A549 (cell line): ENCODE data around the gene GP1BA. TPM values are rescaled to one million over a fixed set of nuclear protein-coding genes. Genes with fewer than 3 reads are reported as not detected.
A peak's percentile ranks its signal among the peaks of the same experiment; 100 is the strongest.
"Not testable (repeated sequence)": the region's sequence is repeated elsewhere in the genome, so short reads cannot be mapped to it uniquely, and the experiment has no call there.

Source experiments
- ATAC-seq, 2 experiments: fragments of 200-7000 bp in 1 of 2; fragments of >200 bp in 1 of 2; cut with Nextera tagmentation in 1 of 2; cut with Tn5 transposase in 1 of 2; 3 replicates each; pipeline versions ENCODE4 v1.8.0 to v1.9.1; 2018 to 2020; ENCODE audit warnings: mild to moderate bottlenecking in 1 of 2, moderate library complexity in 1 of 2
- CTCF ChIA-PET: fragments of 300-600 bp; sonication (Branson Sonifier 250); formaldehyde crosslinking; extraction: SDS; loops from one replicate; lab custom pipeline; 2021; ENCODE audit warnings: antibody characterized with exemption, inconsistent platforms; lab: Yijun Ruan, JAX
- POLR2A ChIA-PET: fragments of 350-600 bp; formaldehyde crosslinking; extraction: SDS; loops from one replicate; lab custom pipeline; 2021; ENCODE audit warnings: antibody characterized with exemption, inconsistent platforms; lab: Yijun Ruan, JAX
- DNase-seq, 2 experiments: peaks; one replicate each; pipeline versions ENCODE4 v3.0.0 to v3.0.0-alpha.2; 2011 to 2016; ENCODE audit warnings: low read depth in 1 of 2, low spot score in 1 of 2
- FAIRE-seq: peaks from 2 replicates; lab custom pipeline; 2011; peaks lifted over from hg19 to GRCh38; lab: Jason Lieb, UNC
- H3K27ac ChIP-seq, 2 experiments: fragments of >200 bp; sonication (Bioruptor Twin); formaldehyde crosslinking; 3 replicates each; pipeline ENCODE4 v1.5.1; 2016 to 2017
- H3K4me1 ChIP-seq: fragments of >200 bp; sonication (Bioruptor Twin); formaldehyde crosslinking; 3 replicates; pipeline ENCODE4 v1.6.1; 2016
- H3K4me2 ChIP-seq: fragments of >200 bp; sonication (Bioruptor Twin); formaldehyde crosslinking; 3 replicates; pipeline ENCODE4 v1.6.1; 2016
- H3K4me3 ChIP-seq: fragments of >200 bp; sonication (Bioruptor Twin); formaldehyde crosslinking; 3 replicates; pipeline ENCODE4 v1.5.1; 2016
- H3K9me3 ChIP-seq: fragments of >200 bp; sonication (Bioruptor Twin); formaldehyde crosslinking; 3 replicates; pipeline ENCODE4 v1.6.1; 2016
- ATOH8 ChIP-seq: fragments of 250-450 bp; sonication (Bioruptor Pico); IDR thresholded peaks from 2 replicates; pipeline ENCODE4 v1.5.0; 2020; ENCODE audit warnings: low read depth, mild to moderate bottlenecking, moderate library complexity
- CHD4 ChIP-seq: fragments of 200-600 bp; sonication (generic); IDR thresholded peaks from 2 replicates; pipeline ENCODE4 v1.6.1; 2016; ENCODE audit warnings: antibody characterized with exemption, mild to moderate bottlenecking, borderline replicate concordance
- E2F6 ChIP-seq: IDR thresholded peaks from 2 replicates; pipeline ENCODE4 v1.6.1; 2012; ENCODE audit warnings: low read depth, borderline replicate concordance
- EHF ChIP-seq: fragments of 250-450 bp; sonication (Bioruptor Pico); IDR thresholded peaks from 2 replicates; pipeline ENCODE4 v1.5.0; 2020; ENCODE audit warnings: mild to moderate bottlenecking
- EHMT2 ChIP-seq: fragments of 200-600 bp; sonication (generic); IDR thresholded peaks from 2 replicates; pipeline ENCODE4 v1.6.1; 2016; ENCODE audit warnings: antibody characterized with exemption, low read depth, mild to moderate bottlenecking, moderate library complexity
- EP300 ChIP-seq, 2 experiments: fragments of >200 bp; sonication (Bioruptor Twin); formaldehyde crosslinking; IDR thresholded peaks; 2 replicates in 1 of 2; 3 replicates in 1 of 2; pipeline ENCODE4 v1.6.1; 2016 to 2017
- ESRRA ChIP-seq: fragments of 150-350 bp; IDR thresholded peaks from 2 replicates; pipeline ENCODE4 v1.6.1; 2014; ENCODE audit warnings: mild to moderate bottlenecking, low read length, borderline replicate concordance
- GATA3 ChIP-seq: IDR thresholded peaks from 2 replicates; pipeline ENCODE4 v1.6.1; 2012; ENCODE audit warnings: borderline replicate concordance
- HES2 ChIP-seq: fragments of >200 bp; sonication (Bioruptor Twin); formaldehyde crosslinking; IDR thresholded peaks from 2 replicates; pipeline ENCODE4 v1.6.1; 2016
- HOXA7 ChIP-seq: fragments of 250-450 bp; sonication (Bioruptor Pico); IDR thresholded peaks from 2 replicates; pipeline ENCODE4 v1.5.0; 2020; ENCODE audit warnings: mild to moderate bottlenecking, moderate library complexity
- HOXB13 ChIP-seq: fragments of 250-450 bp; sonication (Bioruptor Pico); IDR thresholded peaks from 2 replicates; pipeline ENCODE4 v1.5.0; 2020; ENCODE audit warnings: low read depth, mild to moderate bottlenecking, moderate library complexity
- JUN ChIP-seq, 2 experiments: fragments of >200 bp; sonication (Bioruptor Twin); formaldehyde crosslinking; IDR thresholded peaks; 2 replicates in 1 of 2; 3 replicates in 1 of 2; pipeline ENCODE4 v1.6.1; 2016 to 2017
- JUNB ChIP-seq: fragments of >200 bp; sonication (Bioruptor Twin); formaldehyde crosslinking; IDR thresholded peaks from 2 replicates; pipeline ENCODE4 v1.6.1; 2016
- MAFK ChIP-seq: fragments of 450-650 bp; IDR thresholded peaks from 2 replicates; pipeline ENCODE4 v1.6.1; 2014; ENCODE audit not compliant: partially characterized antibody
- MAX ChIP-seq: IDR thresholded peaks from 2 replicates; pipeline ENCODE4 v1.6.1; 2012
- NFE2L2 ChIP-seq: fragments of 150-350 bp; conservative IDR thresholded peaks from 2 replicates; pipeline ENCODE4 v1.6.1; 2014; ENCODE audit warnings: low read length
- NPAS2 ChIP-seq: fragments of 250-450 bp; sonication (Bioruptor Pico); IDR thresholded peaks from 2 replicates; pipeline ENCODE4 v1.8.0; 2022; ENCODE audit warnings: mild to moderate bottlenecking, moderate library complexity, borderline replicate concordance
- PBX3 ChIP-seq: IDR thresholded peaks from 2 replicates; pipeline ENCODE4 v1.6.1; 2012
- PHF8 ChIP-seq: fragments of 200-600 bp; sonication (generic); IDR thresholded peaks from 2 replicates; pipeline ENCODE4 v1.6.1; 2016; ENCODE audit warnings: low read depth, mild to moderate bottlenecking, antibody characterized with exemption, moderate library complexity, borderline replicate concordance
- POLR2AphosphoS2 ChIP-seq: conservative IDR thresholded peaks from 2 replicates; pipeline ENCODE4 v1.6.1; 2012; ENCODE audit warnings: low read length, improper control_type of control experiment, inconsistent platforms
- RAD21 ChIP-seq, 2 experiments: fragments of >200 bp in 1 of 2; sonication (Bioruptor Twin) in 1 of 2; formaldehyde crosslinking in 1 of 2; IDR thresholded peaks in 1 of 2; conservative IDR thresholded peaks in 1 of 2; 2 replicates in 1 of 2; 3 replicates in 1 of 2; pipeline ENCODE4 v1.6.1; 2012 to 2018; ENCODE audit warnings: inconsistent platforms in 1 of 2
- RCOR1 ChIP-seq: fragments of 150-350 bp; IDR thresholded peaks from 2 replicates; pipeline ENCODE4 v1.6.1; 2014; ENCODE audit warnings: antibody characterized with exemption, low read length, low read depth
- RFX5 ChIP-seq: fragments of 450-650 bp; IDR thresholded peaks from 2 replicates; pipeline ENCODE4 v1.7.1; 2014; ENCODE audit warnings: antibody characterized with exemption, mild to moderate bottlenecking, moderate library complexity
- SREBF2 ChIP-seq: fragments of 450-650 bp; IDR thresholded peaks from 2 replicates; pipeline ENCODE4 v1.6.1; 2014; ENCODE audit warnings: mild to moderate bottlenecking, moderate library complexity
- TP53 ChIP-seq: fragments of 250-450 bp; sonication (Bioruptor Pico); IDR thresholded peaks from 2 replicates; pipeline ENCODE4 v1.5.0; 2021; ENCODE audit warnings: mild to moderate bottlenecking, moderate library complexity
- ZC3H11A ChIP-seq: fragments of 450-650 bp; IDR thresholded peaks from 2 replicates; pipeline ENCODE4 v1.6.1; 2014; ENCODE audit warnings: antibody characterized with exemption, mild to moderate bottlenecking
- ZSCAN20 ChIP-seq: fragments of 250-450 bp; sonication (Bioruptor Pico); IDR thresholded peaks from 2 replicates; pipeline ENCODE4 v1.8.0; 2022; ENCODE audit warnings: mild to moderate bottlenecking, moderate library complexity
- WGBS: methylation state at CpG from one replicate; pipeline ENCODE4 v1.1.6; 2017; ENCODE audit errors: missing lambda C conversion rate; 5-methylcytosine and 5-hydroxymethylcytosine counted together
- polyA plus RNA-seq, 4 experiments: library from polyadenylated mRNA; depleted of rRNA in 3 of 4; stranded (reverse); fragments of >200 nt; fragmentation: RNase III in 1 of 4; extraction: RNeasy Plus Mini Kit Qiagen cat#74134 plus additional on column Dnase treatment in 1 of 4; gene quantifications; 2 replicates in 3 of 4; 3 replicates in 1 of 4; pipeline ENCODE4 v1.2.3, GENCODE V29; 2011 to 2017

The GP1BA gene
- polyA plus RNA-seq, 2 of the 4 experiments (the other 2 are of a cell fraction) = not detected

- 82% methylated on average over 1 of the region's 1 CpG for WGBS
- ChIA-PET POLR2A (interaction anchor here (1.0 kb wide), 1 partner anchor 26 kb away, joined by 5 read pairs; the partner anchor contains the start of genes RNF167 and SLC25A11), CTCF (interaction anchor here (0.6 to 4.0 kb wide), 12 partner anchors 9 to 204 kb away, joined by 3 to 21 read pairs (median 4); partner anchors contain the start of genes ARRB2, CHRNE, RNF167 and SLC25A11)
- no peak for TF ChIP-seq NPAS2 (CRISPR knock-in tag)
- no peak for TF ChIP-seq TP53 (CRISPR knock-in tag)
- no peak for TF ChIP-seq ZC3H11A
- no peak for TF ChIP-seq ATOH8 (CRISPR knock-in tag)
- no peak for TF ChIP-seq POLR2AphosphoS2
- no peak for TF ChIP-seq EHMT2
- TF ChIP-seq HOXA7 (CRISPR knock-in tag) = no peak
- no peak for TF ChIP-seq RFX5
- TF ChIP-seq HOXB13 (CRISPR knock-in tag) = no peak
- no peak for TF ChIP-seq SREBF2
- no peak for TF ChIP-seq CHD4
- TF ChIP-seq MAFK = no peak
- TF ChIP-seq JUNB = no peak
- no peak for TF ChIP-seq ESRRA
- DNase-seq (no peak), ATAC-seq (no peak), FAIRE-seq (no peak)
- no peak overlapping the region for H3K4me3 ChIP-seq
- no peak overlapping the region for H3K4me2 ChIP-seq
- H3K27ac ChIP-seq = no peak overlapping the region
- no peaks in the 10 kb centered on the region for H3K9me3 ChIP-seq
- H3K4me1 ChIP-seq = peaks cover 9% of the 10 kb centered on the region; the same call in 2 of the 3 replicates
Observed at GRCh38 chr17:4913994-4914393, 18.1 kb upstream of the GP1BA start.

- H3K4me3 ChIP-seq, ATAC-seq, FAIRE-seq, H3K27ac ChIP-seq, H3K9me3 ChIP-seq, H3K4me2 ChIP-seq, POLR2A ChIA-PET, DNase-seq, H3K4me1 ChIP-seq: not testable (repeated sequence)
- WGBS = 87% methylated on average over 4 of the region's 4 CpGs
- CTCF ChIA-PET = interaction anchor here (0.7 to 4.0 kb wide), 6 partner anchors 9 to 205 kb away, joined by 3 to 21 read pairs (median 4); partner anchors contain the start of genes ARRB2 and CHRNE
Observed at GRCh38 chr17:4914551-4914950, 17.5 kb upstream of the GP1BA start.

GRCh38 chr17:4919511-4920047, 12.5 kb upstream of the GP1BA start:
- Histone ChIP-seq H3K9me3 (no peaks in the 10 kb centered on the region), H3K4me2 (no peak overlapping the region), H3K4me3 (no peak overlapping the region), H3K27ac (no peak overlapping the region), H3K4me1 (0 out of 3 replicates have a peak, but pooled peaks cover 4% of the 10 kb centered on the region)
- ChIA-PET POLR2A (interaction anchor here (2.1 kb wide), 1 partner anchor 20 kb away, joined by 9 read pairs; the partner anchor contains the start of genes RNF167 and SLC25A11), CTCF (interaction anchor here (0.7 to 3.7 kb wide), 10 partner anchors 10 to 353 kb away, joined by 3 to 37 read pairs (median 4); partner anchors contain the start of genes CAMTA2, CHRNE, RNF167 and SLC25A11)
- FAIRE-seq = peak; percentile 7
- no peak for DNase-seq
- ATAC-seq = peak; percentile 45 to 73; a peak in 5 of 6 replicates
- 83% methylated on average over 8 of the region's 8 CpGs for WGBS
- TF ChIP-seq GATA3 (no peak), EHF (CRISPR knock-in tag) (no peak), MAX (no peak), PHF8 (no peak), RCOR1 (no peak), PBX3 (no peak), RFX5 (no peak), HES2 (no peak), ZC3H11A (no peak), HOXA7 (CRISPR knock-in tag) (no peak), ATOH8 (CRISPR knock-in tag) (no peak), JUN (IDR thresholded peaks at IDR 0.05) (no peak), E2F6 (no peak), EP300 (IDR thresholded peaks at IDR 0.05) (no peak), NFE2L2 (no peak), SREBF2 (no peak), ZSCAN20 (CRISPR knock-in tag) (no peak), RAD21 (conservative IDR thresholded peaks at IDR 0.05 in 1 of 2, IDR thresholded peaks at IDR 0.05 in 1 of 2) (no peak)
